PC-9 (cell line): ENCODE data around the gene SYNE1. TPM values are rescaled to one million over a fixed set of nuclear protein-coding genes. Genes with fewer than 3 reads are reported as not detected.

ENCODE experiments used
- BruUV-seq: library from RNA; stranded (reverse); fragments of 400-500 nt; replicated peaks from 2 replicates; lab custom pipeline; 2021; lab: Mats Ljungman, UMichigan
- CTCF ChIA-PET: fragments of 300-600 bp; sonication (Branson Sonifier 250); formaldehyde crosslinking; loops from one replicate; lab custom pipeline; 2022; ENCODE audit warnings: antibody characterized with exemption; lab: Charles Lee
- POLR2A ChIA-PET: fragments of 300-600 bp; sonication (Branson Sonifier 250); formaldehyde crosslinking; loops from one replicate; lab custom pipeline; 2022; ENCODE audit warnings: antibody characterized with exemption; ENCODE audit not compliant: unreplicated experiment; lab: Charles Lee
- DNase-seq, 2 experiments: peaks; one replicate each; pipeline versions ENCODE4 v3.0.0 to v3.0.0-alpha.2; 2015 to 2022; ENCODE audit warnings: mixed read lengths in 1 of 2
- H2AFZ ChIP-seq: fragments of 200-600 bp; sonication (generic); 2 replicates; pipeline ENCODE4 v1.8.1; 2017; ENCODE audit warnings: antibody characterized with exemption
- H3F3A ChIP-seq: fragments of 200-600 bp; sonication (generic); 2 replicates; pipeline ENCODE4 v1.8.1; 2017; ENCODE audit warnings: antibody characterized with exemption, mild to moderate bottlenecking, low read depth; ENCODE audit not compliant: insufficient read depth
- H3K27ac ChIP-seq: fragments of 200-600 bp; sonication (generic); 2 replicates; pipeline ENCODE4 v1.6.1; 2016; ENCODE audit warnings: mixed run types
- H3K27me3 ChIP-seq: fragments of 200-600 bp; sonication (generic); 2 replicates; pipeline ENCODE4 v1.6.1; 2016; ENCODE audit warnings: low read depth, mixed run types; ENCODE audit not compliant: insufficient read depth
- H3K36me3 ChIP-seq: fragments of 200-600 bp; sonication (generic); 2 replicates; pipeline ENCODE4 v1.6.1; 2016; ENCODE audit warnings: low read depth, mixed run types
- H3K4me1 ChIP-seq: fragments of 200-600 bp; sonication (generic); replicated peaks from 2 replicates; pipeline ENCODE4 v1.6.1; 2016; ENCODE audit warnings: mixed run types; ENCODE audit not compliant: insufficient read depth
- H3K4me2 ChIP-seq: fragments of 200-600 bp; sonication (generic); 2 replicates; pipeline ENCODE4 v1.6.1; 2017; ENCODE audit warnings: mixed run types
- H3K4me3 ChIP-seq: fragments of 200-600 bp; sonication (generic); 2 replicates; pipeline ENCODE4 v1.6.1; 2016; ENCODE audit warnings: mixed run types
- H3K79me2 ChIP-seq: fragments of 200-600 bp; sonication (generic); 2 replicates; pipeline ENCODE4 v1.6.1; 2017; ENCODE audit warnings: low read depth, mixed run types
- H3K9me2 ChIP-seq: fragments of 200-600 bp; sonication (generic); 2 replicates; pipeline ENCODE4 v1.8.1; 2017; ENCODE audit warnings: mild to moderate bottlenecking; ENCODE audit not compliant: insufficient read depth
- H3K9me3 ChIP-seq: fragments of 200-600 bp; sonication (generic); 2 replicates; pipeline ENCODE4 v1.8.1; 2016; ENCODE audit warnings: low read depth; ENCODE audit not compliant: insufficient read depth
- H4K20me1 ChIP-seq: fragments of 200-600 bp; sonication (generic); 2 replicates; pipeline ENCODE4 v1.8.1; 2017; ENCODE audit not compliant: insufficient read depth
- EZH2 ChIP-seq: fragments of 200-600 bp; sonication (generic); IDR thresholded peaks from 2 replicates; pipeline ENCODE4 v1.8.0; 2017; ENCODE audit warnings: antibody characterized with exemption, low read depth
- intact Hi-C: fragments of 100-400 bp; cut with micrococcal nuclease; formaldehyde crosslinking; loops from one replicate; pipeline ENCODE4 v1.10.0; 2022; ENCODE audit not compliant: unreplicated experiment
- total RNA-seq: library from RNA; stranded (reverse); gene quantifications from 2 replicates; pipeline ENCODE4 v1.2.3, GENCODE V29; 2021
- TF ChIP-seq, protein P1 (sequence below): fragments of 200-600 bp; sonication (generic); conservative IDR thresholded peaks from 2 replicates; pipeline ENCODE4 v1.6.1; 2017; ENCODE audit warnings: mixed run types, antibody characterized with exemption, mild to moderate bottlenecking, moderate library complexity

SYNE1 gene
- total RNA-seq, 1 experiment from 2014 or later, result 13.4 TPM

DNA sequence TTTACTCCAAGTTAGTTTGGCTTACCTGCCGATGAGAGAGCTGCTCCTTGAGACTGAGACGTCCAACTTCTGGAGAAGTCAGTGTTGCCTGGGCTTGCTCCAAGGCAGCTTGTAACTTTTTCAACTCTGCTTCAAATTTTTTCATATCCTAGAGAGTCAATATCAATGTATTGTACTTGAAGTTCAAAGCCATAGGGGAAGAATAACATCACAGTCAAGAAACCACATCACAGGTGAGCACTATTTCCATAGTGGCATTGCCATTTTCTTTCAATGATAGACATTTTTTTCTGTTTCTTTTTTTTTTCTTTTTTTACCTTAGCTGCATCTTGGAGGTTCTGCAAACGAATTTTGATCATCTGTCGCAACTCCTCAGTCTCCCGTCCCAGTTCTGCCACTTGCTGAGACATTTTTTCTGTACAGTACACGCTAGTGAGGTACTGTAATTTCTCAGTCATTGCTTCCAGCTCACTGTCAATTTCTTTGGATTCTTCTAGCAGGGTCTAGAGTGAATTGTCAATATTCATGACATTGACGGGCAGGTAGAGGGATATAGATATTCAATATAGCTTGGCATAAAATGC lies 326.7 kb downstream of the SYNE1 start:
- Histone ChIP-seq H3K4me3 (no peak overlapping the region), H3F3A (no peaks in the 10 kb centered on the region), H4K20me1 (no peaks in the 10 kb centered on the region), H3K9me3 (no peaks in the 10 kb centered on the region), H3K4me2 (no peak overlapping the region), H2AFZ (no peak overlapping the region), H3K9me2 (no peaks in the 10 kb centered on the region), H3K36me3 (no peaks in the 10 kb centered on the region), H3K27me3 (no peaks in the 10 kb centered on the region), H3K27ac (no peak overlapping the region), H3K4me1 (no peaks in the 10 kb centered on the region), H3K79me2 (no peaks in the 10 kb centered on the region)
- CTCF ChIA-PET, result no interaction called here
- no TSS peak for BruUV-seq
- intact Hi-C loops, result no loop called here
- DNase-seq, result no peak
- TF ChIP-seq, protein P1, sequence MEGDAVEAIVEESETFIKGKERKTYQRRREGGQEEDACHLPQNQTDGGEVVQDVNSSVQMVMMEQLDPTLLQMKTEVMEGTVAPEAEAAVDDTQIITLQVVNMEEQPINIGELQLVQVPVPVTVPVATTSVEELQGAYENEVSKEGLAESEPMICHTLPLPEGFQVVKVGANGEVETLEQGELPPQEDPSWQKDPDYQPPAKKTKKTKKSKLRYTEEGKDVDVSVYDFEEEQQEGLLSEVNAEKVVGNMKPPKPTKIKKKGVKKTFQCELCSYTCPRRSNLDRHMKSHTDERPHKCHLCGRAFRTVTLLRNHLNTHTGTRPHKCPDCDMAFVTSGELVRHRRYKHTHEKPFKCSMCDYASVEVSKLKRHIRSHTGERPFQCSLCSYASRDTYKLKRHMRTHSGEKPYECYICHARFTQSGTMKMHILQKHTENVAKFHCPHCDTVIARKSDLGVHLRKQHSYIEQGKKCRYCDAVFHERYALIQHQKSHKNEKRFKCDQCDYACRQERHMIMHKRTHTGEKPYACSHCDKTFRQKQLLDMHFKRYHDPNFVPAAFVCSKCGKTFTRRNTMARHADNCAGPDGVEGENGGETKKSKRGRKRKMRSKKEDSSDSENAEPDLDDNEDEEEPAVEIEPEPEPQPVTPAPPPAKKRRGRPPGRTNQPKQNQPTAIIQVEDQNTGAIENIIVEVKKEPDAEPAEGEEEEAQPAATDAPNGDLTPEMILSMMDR, result no peak
- no peak for TF ChIP-seq EZH2
- POLR2A ChIA-PET, result interaction anchor here (0.6 kb wide), 1 partner anchor 1416 kb away, joined by 11 read pairs; no protein-coding TSS in a partner anchor

DNA sequence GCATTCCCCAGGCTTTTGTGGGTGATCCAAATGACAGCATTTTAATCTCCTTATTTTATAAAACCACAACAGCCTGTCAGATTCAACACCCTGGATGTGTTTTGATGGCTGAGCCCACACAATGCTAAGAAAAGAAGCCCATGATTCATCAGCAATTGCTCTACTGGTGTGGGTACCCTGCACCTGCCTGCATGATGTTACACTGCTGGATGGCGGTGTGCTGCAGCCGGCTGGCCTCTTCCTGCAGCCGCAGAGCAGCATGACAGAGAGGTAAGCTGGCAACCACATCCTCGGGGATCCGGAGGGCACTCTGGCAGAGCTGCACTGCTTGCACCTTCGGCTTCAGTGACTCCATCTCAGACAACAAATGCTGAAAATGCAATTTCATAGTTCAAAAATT lies 327.5 kb downstream of the SYNE1 start:
- ChIA-PET CTCF (no interaction called here), POLR2A (no interaction called here)
- Histone ChIP-seq H3K4me1 (no peaks in the 10 kb centered on the region), H3K27ac (no peak overlapping the region), H2AFZ (no peak overlapping the region), H4K20me1 (no peaks in the 10 kb centered on the region), H3K4me3 (no peak overlapping the region), H3F3A (no peaks in the 10 kb centered on the region), H3K9me3 (no peaks in the 10 kb centered on the region), H3K9me2 (no peaks in the 10 kb centered on the region), H3K27me3 (no peaks in the 10 kb centered on the region), H3K36me3 (no peaks in the 10 kb centered on the region), H3K4me2 (no peak overlapping the region), H3K79me2 (no peaks in the 10 kb centered on the region)
- BruUV-seq, result no TSS peak
- intact Hi-C loops, result no loop called here
- no peak for DNase-seq
- TF ChIP-seq, protein P1, result no peak
- TF ChIP-seq EZH2, result no peak

DNA sequence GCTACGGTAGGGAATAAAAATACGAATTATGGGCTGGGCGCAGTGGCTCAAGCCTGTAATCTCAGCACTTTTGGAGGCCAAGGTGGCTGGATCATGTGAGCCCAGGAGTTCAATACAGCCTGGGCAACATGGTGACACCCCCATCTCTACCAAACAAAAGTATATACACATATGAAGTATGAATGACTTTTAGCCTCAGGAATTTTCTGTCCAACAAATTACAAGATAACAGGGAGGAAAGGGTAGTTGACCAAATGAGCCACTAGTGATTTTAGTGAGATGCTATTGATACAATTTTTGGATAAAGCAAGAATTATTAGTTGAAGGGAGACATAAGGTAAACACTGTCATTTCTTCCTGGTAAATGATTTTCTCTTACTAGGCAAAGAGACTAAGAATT lies 328.2 kb downstream of the SYNE1 start:
- intact Hi-C loops, result no loop called here

More for the DNA sequence above, 328.2 kb downstream of the SYNE1 start:
- Histone ChIP-seq H3K4me3 (no peak overlapping the region), H2AFZ (no peak overlapping the region), H3K4me1 (no peaks in the 10 kb centered on the region), H3K4me2 (no peak overlapping the region), H3K27me3 (no peaks in the 10 kb centered on the region), H3K9me2 (no peaks in the 10 kb centered on the region), H3K27ac (no peak overlapping the region), H4K20me1 (no peaks in the 10 kb centered on the region), H3F3A (no peaks in the 10 kb centered on the region), H3K9me3 (no peaks in the 10 kb centered on the region), H3K36me3 (no peaks in the 10 kb centered on the region), H3K79me2 (no peaks in the 10 kb centered on the region)
- no TSS peak for BruUV-seq
- TF ChIP-seq, protein P1, result no peak
- TF ChIP-seq EZH2, result no peak
- POLR2A ChIA-PET, result no interaction called here
- CTCF ChIA-PET, result no interaction called here
- no peak for DNase-seq
